ENCODE measurements around the gene IGFN1. TPM values are rescaled to one million over a fixed set of nuclear protein-coding genes. Genes with fewer than 3 reads are reported as not detected.
A peak's percentile ranks its signal among the peaks of the same experiment; 100 is the strongest.

IGFN1 gene
- total RNA-seq, 3 donors from 2014 or later (not counting 1 experiment from before 2014, with no cell fraction given) = not detected

DNA sequence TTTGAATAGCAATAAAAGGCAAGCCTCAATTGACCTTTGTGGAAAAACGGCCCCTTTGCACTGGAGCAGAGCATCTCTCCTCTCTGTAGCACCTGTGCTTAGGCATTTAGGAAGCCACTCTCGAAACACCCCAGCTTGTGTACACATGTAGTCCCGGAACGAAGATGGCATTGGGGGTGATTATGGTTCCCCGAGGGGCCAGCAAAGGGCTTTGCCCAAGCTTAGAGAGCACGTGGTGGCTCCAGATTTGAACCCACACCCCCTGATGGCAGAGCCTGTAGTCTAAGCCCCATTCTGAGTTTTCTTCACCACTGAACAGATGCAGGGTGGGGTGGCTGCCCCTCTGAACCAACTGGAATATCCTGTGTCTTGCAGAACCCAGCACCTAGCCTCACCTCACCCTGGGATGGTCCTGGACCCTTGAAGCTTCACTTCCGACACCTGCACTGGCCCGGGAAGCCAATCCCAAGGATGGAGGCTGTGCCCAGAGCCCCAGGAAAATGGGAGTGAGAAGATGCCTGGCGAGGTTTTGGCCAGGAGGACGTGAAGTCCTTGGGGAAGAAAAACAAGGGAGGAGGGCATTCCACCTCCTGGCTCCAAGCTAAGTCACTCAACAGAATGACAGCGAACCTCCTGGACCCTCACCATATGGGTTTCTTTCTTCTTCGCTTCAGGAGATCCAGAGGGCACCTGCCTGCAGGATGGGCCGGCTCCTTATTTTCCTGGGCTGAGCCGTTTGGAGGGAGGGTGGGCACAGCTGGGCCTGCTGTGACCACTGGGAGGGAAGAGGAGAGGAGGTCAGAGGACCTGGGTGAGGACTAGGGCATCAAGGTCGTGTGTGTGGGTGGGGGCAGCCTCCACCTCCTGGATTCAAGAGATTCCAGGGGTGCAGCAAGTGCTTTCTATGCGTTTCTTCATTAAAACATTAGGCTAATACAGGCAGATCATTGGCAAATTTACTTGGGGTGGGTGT is 37.7 kb downstream of the IGFN1 start:
- intact Hi-C loops (cut with micrococcal nuclease) = no loop called here
- WGBS (ENCODE audit: insufficient coverage) = 73% methylated on average over 16 of the region's 16 CpGs

DNA sequence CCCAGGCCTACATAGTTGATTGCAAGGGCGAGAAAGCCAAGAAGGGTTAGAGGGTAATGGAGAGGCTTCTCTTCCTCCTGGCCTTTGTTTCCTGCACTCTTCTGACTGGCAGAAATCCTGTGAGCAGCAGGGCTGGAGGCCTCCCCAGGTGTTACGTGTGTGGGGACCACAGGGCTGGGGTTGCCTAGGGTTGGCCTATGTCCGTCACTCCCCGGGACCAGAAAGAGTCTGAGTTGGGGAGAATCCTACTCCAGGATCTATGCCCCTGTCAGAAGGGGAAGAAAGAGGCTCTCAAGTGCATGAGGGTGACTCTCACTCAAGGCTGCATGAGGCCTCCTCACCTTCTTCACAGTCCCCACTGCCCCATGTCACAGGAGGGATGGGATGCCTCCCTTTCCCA is 38.5 kb downstream of the IGFN1 start:
- peaks cover 12 to 15% of the 10 kb centered on the region in 2 donors for H3K27me3 Mint-ChIP-seq (ENCODE audit: low read depth in 2 of 2)
- WGBS (ENCODE audit: insufficient coverage) = 89% methylated on average over 4 of the region's 4 CpGs
- no peak for DNase-seq

More for the DNA sequence above, 37.7 kb downstream of the IGFN1 start:
- no peaks in the 10 kb centered on the region for H3K36me3 ChIP-seq (ENCODE audit: control insufficient read depth, insufficient read depth, low read length)
- peaks cover 0 to 2% of the 10 kb centered on the region in 2 donors for H3K9me3 Mint-ChIP-seq
- DNase-seq (no peak), ATAC-seq (no peak)
- peaks cover 4% of the 10 kb centered on the region for H3K27me3 ChIP-seq (ENCODE audit: control insufficient read depth, insufficient read depth, low read length)
- no peak overlapping the region for H3K27ac Mint-ChIP-seq
- H3K4me1 ChIP-seq (ENCODE audit: control insufficient read depth, insufficient read depth, low read length) = no peaks in the 10 kb centered on the region
- TF ChIP-seq, protein P1, sequence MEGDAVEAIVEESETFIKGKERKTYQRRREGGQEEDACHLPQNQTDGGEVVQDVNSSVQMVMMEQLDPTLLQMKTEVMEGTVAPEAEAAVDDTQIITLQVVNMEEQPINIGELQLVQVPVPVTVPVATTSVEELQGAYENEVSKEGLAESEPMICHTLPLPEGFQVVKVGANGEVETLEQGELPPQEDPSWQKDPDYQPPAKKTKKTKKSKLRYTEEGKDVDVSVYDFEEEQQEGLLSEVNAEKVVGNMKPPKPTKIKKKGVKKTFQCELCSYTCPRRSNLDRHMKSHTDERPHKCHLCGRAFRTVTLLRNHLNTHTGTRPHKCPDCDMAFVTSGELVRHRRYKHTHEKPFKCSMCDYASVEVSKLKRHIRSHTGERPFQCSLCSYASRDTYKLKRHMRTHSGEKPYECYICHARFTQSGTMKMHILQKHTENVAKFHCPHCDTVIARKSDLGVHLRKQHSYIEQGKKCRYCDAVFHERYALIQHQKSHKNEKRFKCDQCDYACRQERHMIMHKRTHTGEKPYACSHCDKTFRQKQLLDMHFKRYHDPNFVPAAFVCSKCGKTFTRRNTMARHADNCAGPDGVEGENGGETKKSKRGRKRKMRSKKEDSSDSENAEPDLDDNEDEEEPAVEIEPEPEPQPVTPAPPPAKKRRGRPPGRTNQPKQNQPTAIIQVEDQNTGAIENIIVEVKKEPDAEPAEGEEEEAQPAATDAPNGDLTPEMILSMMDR (IDR thresholded peaks at IDR 0.05) = no peak
- H3K9me3 ChIP-seq (ENCODE audit: control insufficient read depth, insufficient read depth, low read length) = no peaks in the 10 kb centered on the region
- H3K4me1 Mint-ChIP-seq = no peaks in the 10 kb centered on the region
- no peak overlapping the region for H3K4me3 Mint-ChIP-seq
- H3K36me3 Mint-ChIP-seq = no peaks in the 10 kb centered on the region
- peaks cover 13 to 15% of the 10 kb centered on the region in 2 donors for H3K27me3 Mint-ChIP-seq (ENCODE audit: low read depth in 2 of 2)
- no peak overlapping the region for H3K4me3 ChIP-seq (ENCODE audit: low read length)
- no peak overlapping the region for H3K27ac ChIP-seq (ENCODE audit: low read length)

DNA sequence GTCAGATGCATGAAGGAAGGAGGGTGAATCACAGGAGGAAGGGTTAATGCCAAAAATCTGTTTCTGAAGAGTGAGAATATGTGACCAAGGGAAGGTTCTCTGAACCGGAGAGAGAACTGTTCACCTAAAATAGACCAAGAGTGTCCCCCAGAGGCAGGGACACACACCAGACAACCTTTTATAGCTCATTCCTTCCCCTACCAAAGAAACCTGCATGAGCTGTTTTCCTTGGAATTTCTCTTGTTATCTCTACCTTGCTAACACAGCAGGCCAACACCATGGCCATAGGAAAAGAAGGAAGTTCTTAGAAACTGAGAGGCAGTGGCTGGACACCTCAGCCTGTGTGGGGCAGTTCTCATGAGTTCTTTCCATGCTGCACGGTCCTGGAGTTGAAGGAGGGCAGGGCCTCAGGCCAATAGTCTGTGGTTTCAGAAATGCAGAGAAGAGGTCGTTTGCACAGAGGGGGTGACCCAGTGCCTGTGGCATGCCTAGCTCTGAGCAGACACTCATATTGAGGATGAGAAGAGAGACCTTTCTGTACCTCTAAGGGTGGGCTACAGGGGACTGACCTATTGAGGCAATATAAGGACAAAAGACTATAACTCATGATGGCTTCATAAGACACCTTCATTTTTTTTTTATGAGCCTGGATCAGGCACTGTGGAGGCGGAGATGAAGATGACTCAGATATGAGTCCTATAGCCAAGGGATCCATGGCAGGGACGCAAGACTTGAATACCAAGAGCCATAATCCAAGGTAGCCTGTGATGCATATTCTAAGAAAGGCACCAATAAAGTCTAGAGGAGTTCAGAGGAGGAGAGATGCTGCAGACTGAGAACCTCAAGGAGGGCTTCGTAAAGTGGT is 39.4 kb downstream of the IGFN1 start:
- Mint-ChIP-seq H3K27ac (no peak overlapping the region), H3K9me3 (peaks cover 0 to 2% of the 10 kb centered on the region in 2 donors), H3K27me3 (ENCODE audit: low read depth in 2 of 2) (peaks cover 9 to 15% of the 10 kb centered on the region in 2 donors), H3K4me3 (no peak overlapping the region), H3K36me3 (no peaks in the 10 kb centered on the region), H3K4me1 (no peaks in the 10 kb centered on the region)
- WGBS (ENCODE audit: insufficient coverage) = 80% methylated on average over 6 of the region's 6 CpGs
- Histone ChIP-seq H3K9me3 (ENCODE audit: control insufficient read depth, insufficient read depth, low read length) (no peaks in the 10 kb centered on the region), H3K27ac (ENCODE audit: low read length) (no peak overlapping the region), H3K4me1 (ENCODE audit: control insufficient read depth, insufficient read depth, low read length) (no peaks in the 10 kb centered on the region), H3K36me3 (ENCODE audit: control insufficient read depth, insufficient read depth, low read length) (no peaks in the 10 kb centered on the region), H3K4me3 (ENCODE audit: low read length) (no peak overlapping the region), H3K27me3 (ENCODE audit: control insufficient read depth, insufficient read depth, low read length) (peaks cover 4% of the 10 kb centered on the region)
- TF ChIP-seq, protein P1 (IDR thresholded peaks at IDR 0.05) = no peak
- intact Hi-C loops (cut with micrococcal nuclease) = no loop called here
- ATAC-seq (no peak), DNase-seq (peak in 1 of 2 donors; percentile 3)

More for the DNA sequence above, 38.5 kb downstream of the IGFN1 start:
- intact Hi-C loops (cut with micrococcal nuclease) = no loop called here
- Mint-ChIP-seq H3K36me3 (no peaks in the 10 kb centered on the region), H3K4me1 (no peaks in the 10 kb centered on the region), H3K27ac (no peak overlapping the region), H3K4me3 (no peak overlapping the region), H3K9me3 (peaks cover 0 to 2% of the 10 kb centered on the region in 2 donors)
- Histone ChIP-seq H3K27me3 (ENCODE audit: control insufficient read depth, insufficient read depth, low read length) (peaks cover 4% of the 10 kb centered on the region), H3K4me3 (ENCODE audit: low read length) (no peak overlapping the region), H3K9me3 (ENCODE audit: control insufficient read depth, insufficient read depth, low read length) (no peaks in the 10 kb centered on the region), H3K27ac (ENCODE audit: low read length) (no peak overlapping the region), H3K36me3 (ENCODE audit: control insufficient read depth, insufficient read depth, low read length) (no peaks in the 10 kb centered on the region), H3K4me1 (ENCODE audit: control insufficient read depth, insufficient read depth, low read length) (no peaks in the 10 kb centered on the region)
- TF ChIP-seq, protein P1 (IDR thresholded peaks at IDR 0.05) = no peak
- ATAC-seq = no peak
